ENCODE results near the gene OSER1. TPM values are rescaled to one million over a fixed set of nuclear protein-coding genes. Genes with fewer than 3 reads are reported as not detected.

Gene OSER1
- polyA plus RNA-seq, 3 donors, result 42.3 to 89.1 (median 45.1) TPM

- Histone ChIP-seq H3K9me3 (replicated peaks in 1 of 2; ENCODE audit: control insufficient read depth in 1 of 2, insufficient read depth in 1 of 2, low read length in 2 of 2) (no peaks in the 10 kb centered on the region), H3K4me3 (replicated peaks in 1 of 3; ENCODE audit: low read depth in 2 of 3, low read length in 3 of 3) (peak overlapping the region in 2 of 3 experiments; percentile 4 to 90), H3K27ac (ENCODE audit: low read depth in 1 of 2, low read length in 2 of 2) (peak overlapping the region in 1 of 2 donors; percentile 93), H3K36me3 (replicated peaks in 1 of 2; ENCODE audit: control insufficient read depth in 1 of 2, insufficient read depth in 2 of 2, low read length in 2 of 2) (peaks cover 15 to 25% of the 10 kb centered on the region in 2 donors), H3K27me3 (ENCODE audit: control insufficient read depth in 2 of 2, insufficient read depth in 2 of 2, low read length in 2 of 2) (no peaks in the 10 kb centered on the region), H3K4me1 (ENCODE audit: control insufficient read depth in 1 of 2, insufficient read depth in 2 of 2, low read length in 2 of 2) (peaks cover 33 to 42% of the 10 kb centered on the region in 2 donors), H3K9ac (ENCODE audit: insufficient read depth, low read length, poor library complexity, severe bottlenecking) (no peak overlapping the region), H3K4me2 (replicated peaks; ENCODE audit: extremely low read depth, low read length, poor library complexity, severe bottlenecking) (peak overlapping the region; percentile 82), H3K79me2 (ENCODE audit: insufficient read depth, low read length) (peaks cover 68% of the 10 kb centered on the region), H4K20me1 (ENCODE audit: insufficient read depth, low read length) (peaks cover 64% of the 10 kb centered on the region), H2AFZ (ENCODE audit: insufficient read depth, low read depth, low read length, poor library complexity, severe bottlenecking) (no peak overlapping the region)
- no peak for DNase-seq
- Mint-ChIP-seq H3K4me3 (peak overlapping the region; percentile 99 to 100), H3K27me3 (ENCODE audit: low read depth in 3 of 3) (peaks cover 0 to 2% (median 0%) of the 10 kb centered on the region in 3 donors), H3K9me3 (peaks cover 0 to 2% (median 0%) of the 10 kb centered on the region in 7 donors), H3K27ac (peak overlapping the region in 3 of 7 donors; percentile 29 to 98 (median 81)), H3K36me3 (peaks cover 18 to 27% of the 10 kb centered on the region in 2 donors), H3K4me1 (peaks cover 44% of the 10 kb centered on the region)
- WGBS (ENCODE audit: insufficient coverage), result 14% methylated on average over 7 of the region's 7 CpGs
- intact Hi-C loops (cut with micrococcal nuclease), result loop anchor here in 1 of 2 donors (10.0 kb wide), 1 partner anchor 676 kb away; the partner anchor contains the start of gene YWHAB
- TF ChIP-seq CTCF (IDR thresholded peaks at IDR 0.05), result no peak
Observed at GRCh38 chr20:44208770-44209169, 1.8 kb downstream of the OSER1 start.

- Histone ChIP-seq H3K79me2 (ENCODE audit: insufficient read depth, low read length) (peaks cover 74% of the 10 kb centered on the region), H4K20me1 (ENCODE audit: insufficient read depth, low read length) (peaks cover 70% of the 10 kb centered on the region), H2AFZ (ENCODE audit: insufficient read depth, low read depth, low read length, poor library complexity, severe bottlenecking) (no peak overlapping the region), H3K36me3 (replicated peaks in 1 of 2; ENCODE audit: control insufficient read depth in 1 of 2, insufficient read depth in 2 of 2, low read length in 2 of 2) (peaks cover 15 to 31% of the 10 kb centered on the region in 2 donors), H3K9me3 (replicated peaks in 1 of 2; ENCODE audit: control insufficient read depth in 1 of 2, insufficient read depth in 1 of 2, low read length in 2 of 2) (no peaks in the 10 kb centered on the region), H3K27me3 (ENCODE audit: control insufficient read depth in 2 of 2, insufficient read depth in 2 of 2, low read length in 2 of 2) (no peaks in the 10 kb centered on the region), H3K9ac (ENCODE audit: insufficient read depth, low read length, poor library complexity, severe bottlenecking) (no peak overlapping the region), H3K4me3 (replicated peaks in 1 of 3; ENCODE audit: low read depth in 2 of 3, low read length in 3 of 3) (peak overlapping the region in 2 of 3 experiments; percentile 4 to 90), H3K27ac (ENCODE audit: low read depth in 1 of 2, low read length in 2 of 2) (no peak overlapping the region), H3K4me1 (ENCODE audit: control insufficient read depth in 1 of 2, insufficient read depth in 2 of 2, low read length in 2 of 2) (peaks cover 33 to 42% of the 10 kb centered on the region in 2 donors), H3K4me2 (replicated peaks; ENCODE audit: extremely low read depth, low read length, poor library complexity, severe bottlenecking) (peak overlapping the region; percentile 82)
- WGBS (ENCODE audit: insufficient coverage), result no CpG with 5 or more reads among the region's 7 CpGs
- H3K36me3 Mint-ChIP-seq, result peaks cover 19 to 33% of the 10 kb centered on the region in 2 donors
- TF ChIP-seq CTCF (IDR thresholded peaks at IDR 0.05), result no peak
- peak overlapping the region; percentile 99 to 100 for H3K4me3 Mint-ChIP-seq
- intact Hi-C loops (cut with micrococcal nuclease), result loop anchor here in 1 of 2 donors (10.0 kb wide), 1 partner anchor 677 kb away; the partner anchor contains the start of gene YWHAB
- H3K4me1 Mint-ChIP-seq, result peaks cover 44% of the 10 kb centered on the region
- no peak for DNase-seq
- H3K27me3 Mint-ChIP-seq (ENCODE audit: low read depth in 3 of 3), result peaks cover 0 to 2% (median 0%) of the 10 kb centered on the region in 3 donors
- peaks cover 0 to 2% (median 0%) of the 10 kb centered on the region in 7 donors for H3K9me3 Mint-ChIP-seq
- H3K27ac Mint-ChIP-seq, result peak overlapping the region in 1 of 7 donors; percentile 26
Observed at GRCh38 chr20:44208165-44208564, 2.4 kb downstream of the OSER1 start.
